Lung (tissue), 4 donors: ENCODE measurements around the gene TCAIM. TPM values are rescaled to one million over a fixed set of nuclear protein-coding genes. Genes with fewer than 3 reads are reported as not detected.

Source experiments
- polyA plus RNA-seq, 2 donors: library from polyadenylated mRNA; stranded (reverse); fragments of 200-250 nt; gene quantifications; one replicate each; pipeline ENCODE4 v1.2.1, GENCODE V29; 2013
- total RNA-seq, 2 donors: library from RNA; depleted of rRNA in 1 of 2; stranded (reverse); fragments of >200 nt in 1 of 2; gene quantifications; one replicate each; pipeline ENCODE4 v1.2.1, GENCODE V29; 2014 to 2021
- donor health status: Bipolar disorder and iron deficiency.
- donor health status: healthy.
- donor health status: DM: yes; HTN: yes; CAD: no.

TCAIM gene
- total and polyA plus RNA-seq, 4 donors = 14.4 to 42.1 (median 18.9) TPM

Other genes with a start within 250 kb of the TCAIM start
- not detected for gene TOPAZ1, start 96.9 kb upstream of the TCAIM start, total RNA-seq
- gene TOPAZ1, start 96.9 kb upstream of the TCAIM start, polyA plus RNA-seq = not detected
- gene ZNF445, start 138.9 kb downstream of the TCAIM start, total RNA-seq = 10 to 100 TPM; 16.3 to 23.2 TPM
- gene ZNF445, start 138.9 kb downstream of the TCAIM start, polyA plus RNA-seq = 1 to 10 TPM; 2.7 to 3.8 TPM
- gene ZKSCAN7, start 216.4 kb downstream of the TCAIM start, total RNA-seq = 10 to 100 TPM in 1 of 2 donors, 1 to 10 TPM in 1; 3.7 to 12.2 TPM
- gene ZKSCAN7, start 216.4 kb downstream of the TCAIM start, polyA plus RNA-seq = 1 to 10 TPM; 1.7 to 2.4 TPM
- 1 to 10 TPM; 3.7 to 8.7 TPM for gene ZNF660, start 246.2 kb downstream of the TCAIM start, total RNA-seq
- gene ZNF660, start 246.2 kb downstream of the TCAIM start, polyA plus RNA-seq = 1 to 10 TPM in 1 of 2 donors, under 1 TPM in 1; 0.64 to 1.1 TPM